ENCODE results near the gene TMEM51. TPM values are rescaled to one million over a fixed set of nuclear protein-coding genes. Genes with fewer than 3 reads are reported as not detected.
A peak's percentile ranks its signal among the peaks of the same experiment; 100 is the strongest.

The TMEM51 gene
- total RNA-seq (not detected), polyA plus RNA-seq (not detected)

- Mint-ChIP-seq H3K36me3 (no peaks in the 10 kb centered on the region), H3K9me3 (peaks cover 0 to 4% (median 0%) of the 10 kb centered on the region in 7 donors), H3K4me3 (peak within 1 kb of the TSS in 2 of 4 donors; percentile 47 to 50), H3K27ac (no peak within 1 kb of the TSS), H3K4me1 (peaks cover 0 to 22% (median 7%) of the 10 kb centered on the region in 4 donors), H3K27me3 (peaks cover 45% of the 10 kb centered on the region)
- Histone ChIP-seq H3K36me3 (ENCODE audit: control insufficient read depth, insufficient read depth, low read length) (no peaks in the 10 kb centered on the region), H3K27me3 (ENCODE audit: control insufficient read depth, insufficient read depth, low read length) (peaks cover 22% of the 10 kb centered on the region), H3K9me3 (ENCODE audit: control insufficient read depth in 2 of 2, low read length in 2 of 2) (no peaks in the 10 kb centered on the region), H3K27ac (ENCODE audit: insufficient read depth, low read length, poor library complexity, severe bottlenecking) (no peak within 1 kb of the TSS), H3K4me3 (ENCODE audit: low read depth, low read length) (no peak within 1 kb of the TSS), H3K4me1 (ENCODE audit: control insufficient read depth, insufficient read depth, low read length, poor library complexity, severe bottlenecking) (peaks cover 20% of the 10 kb centered on the region)
- DNase-seq (no peak), ATAC-seq (ENCODE audit: low read depth in 2 of 2) (no peak)
These were observed at the start of gene TMEM51 for GRCh38 chr1:15153184-15153841. Gene TMEM51, plus strand, starts transcription at chr1:15153747. Its CDS starts 61,341 bp downstream, at chr1:15215088.

- Histone ChIP-seq H3K36me3 (ENCODE audit: control insufficient read depth, insufficient read depth, low read length) (no peaks in the 10 kb centered on the region), H3K27me3 (ENCODE audit: control insufficient read depth, insufficient read depth, low read length) (no peaks in the 10 kb centered on the region), H3K4me3 (ENCODE audit: low read depth, low read length) (no peak overlapping the region), H3K9me3 (ENCODE audit: control insufficient read depth in 2 of 2, low read length in 2 of 2) (no peaks in the 10 kb centered on the region), H3K4me1 (ENCODE audit: control insufficient read depth, insufficient read depth, low read length, poor library complexity, severe bottlenecking) (no peaks in the 10 kb centered on the region), H3K27ac (ENCODE audit: insufficient read depth, low read length, poor library complexity, severe bottlenecking) (no peak overlapping the region)
- Mint-ChIP-seq H3K27me3 (peaks cover 37% of the 10 kb centered on the region), H3K4me1 (peaks cover 0 to 10% (median 5%) of the 10 kb centered on the region in 4 donors), H3K9me3 (peaks cover 0 to 3% (median 0%) of the 10 kb centered on the region in 7 donors), H3K36me3 (no peaks in the 10 kb centered on the region), H3K27ac (no peak overlapping the region), H3K4me3 (no peak overlapping the region)
- DNase-seq (no peak), ATAC-seq (ENCODE audit: low read depth in 2 of 2) (no peak)
These were observed 49.6 kb upstream of the TMEM51 start for GRCh38 chr1:15103906-15104305.

- Mint-ChIP-seq H3K36me3 (no peaks in the 10 kb centered on the region), H3K27ac (no peak overlapping the region), H3K27me3 (peaks cover 37% of the 10 kb centered on the region), H3K4me3 (no peak overlapping the region), H3K9me3 (peaks cover 0 to 3% (median 0%) of the 10 kb centered on the region in 7 donors), H3K4me1 (peaks cover 0 to 10% (median 5%) of the 10 kb centered on the region in 4 donors)
- DNase-seq, result no peak
- H3K9me3 ChIP-seq (ENCODE audit: control insufficient read depth in 2 of 2, low read length in 2 of 2), result no peaks in the 10 kb centered on the region
- no peaks in the 10 kb centered on the region for H3K27me3 ChIP-seq (ENCODE audit: control insufficient read depth, insufficient read depth, low read length)
- H3K4me1 ChIP-seq (ENCODE audit: control insufficient read depth, insufficient read depth, low read length, poor library complexity, severe bottlenecking), result no peaks in the 10 kb centered on the region
- no peak for ATAC-seq (ENCODE audit: low read depth in 2 of 2)
- H3K4me3 ChIP-seq (ENCODE audit: low read depth, low read length), result no peak overlapping the region
- H3K27ac ChIP-seq (ENCODE audit: insufficient read depth, low read length, poor library complexity, severe bottlenecking), result no peak overlapping the region
- H3K36me3 ChIP-seq (ENCODE audit: control insufficient read depth, insufficient read depth, low read length), result no peaks in the 10 kb centered on the region
These were observed 48.8 kb upstream of the TMEM51 start for GRCh38 chr1:15104768-15105167.

GRCh38 chr1:15106608-15107007 is 46.9 kb upstream of the TMEM51 start:
- Mint-ChIP-seq H3K9me3 (peaks cover 0 to 3% (median 0%) of the 10 kb centered on the region in 7 donors), H3K27me3 (peaks cover 21% of the 10 kb centered on the region), H3K36me3 (no peaks in the 10 kb centered on the region), H3K4me1 (peaks cover 0 to 3% (median under 1%) of the 10 kb centered on the region in 4 donors), H3K4me3 (no peak overlapping the region), H3K27ac (no peak overlapping the region)
- no peaks in the 10 kb centered on the region for H3K9me3 ChIP-seq (ENCODE audit: control insufficient read depth in 2 of 2, low read length in 2 of 2)
- H3K4me3 ChIP-seq (ENCODE audit: low read depth, low read length), result no peak overlapping the region
- H3K4me1 ChIP-seq (ENCODE audit: control insufficient read depth, insufficient read depth, low read length, poor library complexity, severe bottlenecking), result no peaks in the 10 kb centered on the region
- DNase-seq, result no peak
- no peak overlapping the region for H3K27ac ChIP-seq (ENCODE audit: insufficient read depth, low read length, poor library complexity, severe bottlenecking)
- no peaks in the 10 kb centered on the region for H3K36me3 ChIP-seq (ENCODE audit: control insufficient read depth, insufficient read depth, low read length)
- ATAC-seq (ENCODE audit: low read depth in 2 of 2), result no peak
- H3K27me3 ChIP-seq (ENCODE audit: control insufficient read depth, insufficient read depth, low read length), result no peaks in the 10 kb centered on the region

- peaks cover 0 to 2% (median 0%) of the 10 kb centered on the region in 4 donors for H3K4me1 Mint-ChIP-seq
- H3K4me3 Mint-ChIP-seq, result no peak overlapping the region
- ATAC-seq (ENCODE audit: low read depth in 2 of 2), result no peak
- Histone ChIP-seq H3K4me1 (ENCODE audit: control insufficient read depth, insufficient read depth, low read length, poor library complexity, severe bottlenecking) (peaks cover 1% of the 10 kb centered on the region), H3K9me3 (ENCODE audit: control insufficient read depth in 2 of 2, low read length in 2 of 2) (no peaks in the 10 kb centered on the region), H3K4me3 (ENCODE audit: low read depth, low read length) (no peak overlapping the region), H3K27me3 (ENCODE audit: control insufficient read depth, insufficient read depth, low read length) (no peaks in the 10 kb centered on the region), H3K36me3 (ENCODE audit: control insufficient read depth, insufficient read depth, low read length) (no peaks in the 10 kb centered on the region), H3K27ac (ENCODE audit: insufficient read depth, low read length, poor library complexity, severe bottlenecking) (no peak overlapping the region)
- peaks cover 0 to 3% (median 0%) of the 10 kb centered on the region in 7 donors for H3K9me3 Mint-ChIP-seq
- H3K27me3 Mint-ChIP-seq, result peaks cover 17% of the 10 kb centered on the region
- no peaks in the 10 kb centered on the region for H3K36me3 Mint-ChIP-seq
- no peak for DNase-seq
- H3K27ac Mint-ChIP-seq, result no peak overlapping the region
These were observed 46.4 kb upstream of the TMEM51 start for GRCh38 chr1:15107058-15107687.

GRCh38 chr1:15107911-15108310 is 45.6 kb upstream of the TMEM51 start:
- H3K27me3 Mint-ChIP-seq, result peaks cover 17% of the 10 kb centered on the region
- no peaks in the 10 kb centered on the region for H3K27me3 ChIP-seq (ENCODE audit: control insufficient read depth, insufficient read depth, low read length)
- H3K27ac ChIP-seq (ENCODE audit: insufficient read depth, low read length, poor library complexity, severe bottlenecking), result no peak overlapping the region
- DNase-seq (no peak), ATAC-seq (ENCODE audit: low read depth in 2 of 2) (no peak)
- H3K27ac Mint-ChIP-seq, result no peak overlapping the region
- H3K36me3 ChIP-seq (ENCODE audit: control insufficient read depth, insufficient read depth, low read length), result no peaks in the 10 kb centered on the region
- H3K36me3 Mint-ChIP-seq, result no peaks in the 10 kb centered on the region
- H3K4me3 Mint-ChIP-seq, result no peak overlapping the region
- peaks cover 7% of the 10 kb centered on the region for H3K4me1 ChIP-seq (ENCODE audit: control insufficient read depth, insufficient read depth, low read length, poor library complexity, severe bottlenecking)
- no peak overlapping the region for H3K4me3 ChIP-seq (ENCODE audit: low read depth, low read length)
- peaks cover 0 to 4% (median under 1%) of the 10 kb centered on the region in 4 donors for H3K4me1 Mint-ChIP-seq
- peaks cover 0 to 3% (median 0%) of the 10 kb centered on the region in 7 donors for H3K9me3 Mint-ChIP-seq
- no peaks in the 10 kb centered on the region for H3K9me3 ChIP-seq (ENCODE audit: control insufficient read depth in 2 of 2, low read length in 2 of 2)

- Mint-ChIP-seq H3K36me3 (no peaks in the 10 kb centered on the region), H3K27ac (no peak overlapping the region), H3K27me3 (peaks cover 8% of the 10 kb centered on the region), H3K4me1 (peaks cover 0 to 4% (median under 1%) of the 10 kb centered on the region in 4 donors), H3K9me3 (no peaks in the 10 kb centered on the region), H3K4me3 (no peak overlapping the region)
- no peaks in the 10 kb centered on the region for H3K9me3 ChIP-seq (ENCODE audit: control insufficient read depth in 2 of 2, low read length in 2 of 2)
- ATAC-seq (ENCODE audit: low read depth in 2 of 2), result no peak
- no peaks in the 10 kb centered on the region for H3K27me3 ChIP-seq (ENCODE audit: control insufficient read depth, insufficient read depth, low read length)
- no peak for DNase-seq
- H3K36me3 ChIP-seq (ENCODE audit: control insufficient read depth, insufficient read depth, low read length), result no peaks in the 10 kb centered on the region
- H3K27ac ChIP-seq (ENCODE audit: insufficient read depth, low read length, poor library complexity, severe bottlenecking), result no peak overlapping the region
- peaks cover 7% of the 10 kb centered on the region for H3K4me1 ChIP-seq (ENCODE audit: control insufficient read depth, insufficient read depth, low read length, poor library complexity, severe bottlenecking)
- no peak overlapping the region for H3K4me3 ChIP-seq (ENCODE audit: low read depth, low read length)
These were observed 43.2 kb upstream of the TMEM51 start for GRCh38 chr1:15110128-15110866.

Measured in CD4-positive, CD25-positive, alpha-beta regulatory T cell (primary cell).